Keratinocyte (primary cell): ENCODE data around the gene INKA2.

Source experiments
- EZH2 ChIP-seq: IDR thresholded peaks from one replicate; pipeline ENCODE4 v1.6.1; 2012; ENCODE audit warnings: inconsistent platforms, mild to moderate bottlenecking, low read length, moderate library complexity
- TF ChIP-seq, protein P1 (sequence below), 3 experiments: IDR thresholded peaks in 1 of 3; conservative IDR thresholded peaks in 1 of 3; optimal IDR thresholded peaks in 1 of 3; 2 replicates in 2 of 3; 3 replicates in 1 of 3; pipeline versions ENCODE3 to v1.5.1; 2011; ENCODE audit warnings: low read length in 3 of 3, mild to moderate bottlenecking in 3 of 3, moderate library complexity in 2 of 3, control low read depth in 1 of 3, inconsistent platforms in 1 of 3; ENCODE audit not compliant: insufficient read depth in 2 of 3; ENCODE audit errors: extremely low read depth in 1 of 3

DNA sequence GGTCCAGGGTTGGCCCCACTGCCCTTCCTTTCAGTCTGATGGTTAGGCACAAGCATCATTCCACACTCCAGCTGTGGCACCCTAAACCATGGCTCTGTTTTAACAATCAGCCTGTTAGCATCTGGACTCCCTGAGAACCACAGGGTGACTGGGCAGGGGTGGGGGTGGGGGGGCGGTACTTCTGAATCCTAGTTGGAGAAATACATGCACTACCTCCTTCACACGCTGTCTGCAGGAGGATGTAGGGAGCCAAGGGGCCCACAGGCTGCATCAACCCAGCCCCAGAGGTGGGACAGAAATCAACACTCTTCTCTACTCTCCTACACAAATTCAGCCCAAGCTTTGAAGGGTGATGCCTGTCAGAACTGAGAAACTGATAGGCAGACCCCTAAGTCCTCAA is 40.4 kb upstream of the INKA2 start:
- TF ChIP-seq, protein P1, sequence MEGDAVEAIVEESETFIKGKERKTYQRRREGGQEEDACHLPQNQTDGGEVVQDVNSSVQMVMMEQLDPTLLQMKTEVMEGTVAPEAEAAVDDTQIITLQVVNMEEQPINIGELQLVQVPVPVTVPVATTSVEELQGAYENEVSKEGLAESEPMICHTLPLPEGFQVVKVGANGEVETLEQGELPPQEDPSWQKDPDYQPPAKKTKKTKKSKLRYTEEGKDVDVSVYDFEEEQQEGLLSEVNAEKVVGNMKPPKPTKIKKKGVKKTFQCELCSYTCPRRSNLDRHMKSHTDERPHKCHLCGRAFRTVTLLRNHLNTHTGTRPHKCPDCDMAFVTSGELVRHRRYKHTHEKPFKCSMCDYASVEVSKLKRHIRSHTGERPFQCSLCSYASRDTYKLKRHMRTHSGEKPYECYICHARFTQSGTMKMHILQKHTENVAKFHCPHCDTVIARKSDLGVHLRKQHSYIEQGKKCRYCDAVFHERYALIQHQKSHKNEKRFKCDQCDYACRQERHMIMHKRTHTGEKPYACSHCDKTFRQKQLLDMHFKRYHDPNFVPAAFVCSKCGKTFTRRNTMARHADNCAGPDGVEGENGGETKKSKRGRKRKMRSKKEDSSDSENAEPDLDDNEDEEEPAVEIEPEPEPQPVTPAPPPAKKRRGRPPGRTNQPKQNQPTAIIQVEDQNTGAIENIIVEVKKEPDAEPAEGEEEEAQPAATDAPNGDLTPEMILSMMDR (optimal IDR thresholded peaks at IDR 0.05 in 1 of 3, IDR thresholded peaks at IDR 0.05 in 1 of 3, conservative IDR thresholded peaks at IDR 0.05 in 1 of 3; ENCODE audit: extremely low read depth in 1 of 3, insufficient read depth in 2 of 3, low read length in 3 of 3): no peak
- no peak for TF ChIP-seq EZH2
